Ectodermal cell (in vitro differentiated cells): ENCODE data around the gene RHBDF2.
A peak's percentile ranks its signal among the peaks of the same experiment; 100 is the strongest.
"Not testable (repeated sequence)": the region's sequence is repeated elsewhere in the genome, so short reads cannot be mapped to it uniquely, and the experiment has no call there.

Experiments used
- H3K27ac ChIP-seq: 2 replicates; pipeline ENCODE4 v1.7.0; 2013; ENCODE audit warnings: mild to moderate bottlenecking, low read depth, low read length; ENCODE audit not compliant: insufficient read depth, poor library complexity, severe bottlenecking
- H3K27me3 ChIP-seq: 2 replicates; pipeline ENCODE4 v1.7.0; 2013; ENCODE audit warnings: mild to moderate bottlenecking, low read length; ENCODE audit not compliant: insufficient read depth, control insufficient read depth, poor library complexity, severe bottlenecking
- H3K36me3 ChIP-seq: one replicate; pipeline ENCODE4 v1.7.0; 2013; ENCODE audit warnings: low read length; ENCODE audit not compliant: control insufficient read depth, insufficient read depth
- H3K4me1 ChIP-seq: one replicate; pipeline ENCODE4 v1.7.0; 2013; ENCODE audit warnings: low read length; ENCODE audit not compliant: control insufficient read depth, insufficient read depth
- H3K4me3 ChIP-seq: 2 replicates; pipeline ENCODE4 v1.7.0; 2013; ENCODE audit warnings: low read depth, low read length, control low read depth; ENCODE audit not compliant: insufficient read depth
- H3K9me3 ChIP-seq: 2 replicates; pipeline ENCODE4 v1.7.0; 2013; ENCODE audit warnings: mild to moderate bottlenecking, low read length, moderate library complexity; ENCODE audit not compliant: control insufficient read depth
- WGBS, 2 experiments: methylation state at CpG; one replicate each; pipeline ENCODE4 v1.1.7; 2013; ENCODE audit warnings: missing lambda C conversion rate in 2 of 2; 5-methylcytosine and 5-hydroxymethylcytosine counted together

The RHBDF2 gene

GRCh38 chr17:76530811-76531485 is 29.7 kb upstream of the RHBDF2 start:
- no peak overlapping the region for H3K27ac ChIP-seq
- no peak overlapping the region for H3K4me3 ChIP-seq
- H3K36me3 ChIP-seq = no peaks in the 10 kb centered on the region
- H3K9me3 ChIP-seq = no peaks in the 10 kb centered on the region
- H3K27me3 ChIP-seq = peaks cover 5% of the 10 kb centered on the region
- peaks cover 22% of the 10 kb centered on the region for H3K4me1 ChIP-seq
- 92 to 93% methylated on average over 32 of the region's 32 CpGs for WGBS, 2 experiments

DNA sequence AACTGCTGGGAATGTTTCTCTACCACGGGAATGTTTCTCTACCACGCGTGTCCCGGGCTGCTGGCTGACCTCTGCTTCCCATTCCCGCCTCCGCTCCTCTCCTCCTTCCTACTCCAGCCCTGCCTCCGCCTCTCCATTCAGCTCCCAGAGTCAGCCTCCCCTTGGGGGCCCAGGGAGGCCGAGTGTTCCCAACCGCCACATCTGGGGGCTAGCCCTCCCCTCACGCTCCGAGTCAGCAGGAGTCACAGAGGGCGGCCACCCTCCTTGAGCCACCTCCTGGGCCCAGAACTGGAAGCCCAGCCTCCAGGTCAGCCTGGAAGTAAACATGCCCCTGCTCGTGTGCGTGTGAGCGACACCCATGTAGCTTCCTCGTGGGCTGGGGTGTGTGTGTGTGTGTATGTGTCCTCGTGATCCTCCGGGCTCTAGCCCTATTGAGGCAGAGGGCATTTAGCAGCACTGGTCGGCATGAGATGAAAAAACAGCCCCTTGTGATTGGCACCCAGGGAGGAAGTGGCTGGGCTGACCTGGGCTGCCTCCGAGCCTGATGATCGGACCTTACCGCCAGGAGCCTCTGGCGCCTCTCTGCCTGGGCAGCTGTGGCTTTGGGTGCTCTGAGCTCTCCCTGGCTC is 29.0 kb upstream of the RHBDF2 start:
- H3K4me3 ChIP-seq = no peak overlapping the region
- peak overlapping the region; percentile 17 for H3K27ac ChIP-seq
- H3K27me3 ChIP-seq = no peaks in the 10 kb centered on the region
- 74 to 80% methylated on average over 23 of the region's 23 CpGs for WGBS, 2 experiments
- H3K9me3 ChIP-seq = no peaks in the 10 kb centered on the region
- no peaks in the 10 kb centered on the region for H3K36me3 ChIP-seq
- H3K4me1 ChIP-seq = peaks cover 22% of the 10 kb centered on the region

DNA sequence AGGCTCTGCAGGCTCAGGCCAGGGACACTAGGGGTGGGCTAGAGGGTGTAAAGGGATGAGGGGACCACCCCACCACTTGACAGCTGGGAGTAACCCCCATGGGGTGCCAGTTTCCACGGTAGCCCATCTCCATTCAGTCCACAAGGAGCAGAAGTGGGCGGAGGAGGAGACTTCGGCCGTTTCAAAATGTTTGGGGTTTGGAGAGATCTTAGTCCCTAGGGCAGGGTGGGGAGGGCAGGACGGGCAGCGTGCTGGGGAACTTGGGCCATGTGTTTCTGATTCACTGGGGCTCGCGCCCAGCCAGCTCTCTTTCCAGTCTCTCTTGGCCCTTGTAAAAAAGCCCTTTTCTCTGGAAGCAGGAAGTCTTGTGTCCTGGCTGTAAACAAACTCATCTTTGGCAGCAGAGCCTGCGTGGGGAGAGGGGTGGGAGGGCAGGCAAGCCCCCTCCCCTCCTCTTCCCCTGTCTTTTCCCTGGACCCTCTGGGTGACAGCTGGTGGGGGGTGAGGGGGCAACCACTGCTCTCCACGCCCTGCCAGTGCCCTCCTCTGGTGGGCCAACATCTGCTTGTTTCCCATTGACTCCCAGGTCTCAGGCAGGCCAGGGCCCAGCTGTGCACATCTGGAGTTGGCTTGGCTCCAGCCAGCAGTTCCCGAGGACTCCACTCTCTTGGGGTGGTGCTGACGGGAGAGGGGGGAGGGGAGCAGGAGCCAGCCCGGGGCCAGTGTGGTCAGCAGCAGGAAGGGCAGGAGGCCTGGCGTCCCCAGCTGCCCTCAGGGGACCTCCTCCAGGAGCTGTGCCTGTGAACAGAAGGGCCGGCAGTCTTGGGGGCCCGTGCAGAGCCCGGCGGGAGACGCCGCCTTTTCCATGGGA is 28.2 kb upstream of the RHBDF2 start:
- no peaks in the 10 kb centered on the region for H3K36me3 ChIP-seq
- no peaks in the 10 kb centered on the region for H3K27me3 ChIP-seq
- H3K9me3 ChIP-seq = no peaks in the 10 kb centered on the region
- 51 to 55% methylated on average over 20 of the region's 20 CpGs for WGBS, 2 experiments
- H3K4me1 ChIP-seq = peaks cover 22% of the 10 kb centered on the region
- peak overlapping the region; percentile 17 for H3K27ac ChIP-seq
- no peak overlapping the region for H3K4me3 ChIP-seq

GRCh38 chr17:76528528-76529223 is 27.5 kb upstream of the RHBDF2 start:
- peaks cover 22% of the 10 kb centered on the region for H3K4me1 ChIP-seq
- H3K4me3 ChIP-seq = no peak overlapping the region
- WGBS, 2 experiments = 89 to 90% methylated on average over 28 to 31 of the region's 31 CpGs

DNA sequence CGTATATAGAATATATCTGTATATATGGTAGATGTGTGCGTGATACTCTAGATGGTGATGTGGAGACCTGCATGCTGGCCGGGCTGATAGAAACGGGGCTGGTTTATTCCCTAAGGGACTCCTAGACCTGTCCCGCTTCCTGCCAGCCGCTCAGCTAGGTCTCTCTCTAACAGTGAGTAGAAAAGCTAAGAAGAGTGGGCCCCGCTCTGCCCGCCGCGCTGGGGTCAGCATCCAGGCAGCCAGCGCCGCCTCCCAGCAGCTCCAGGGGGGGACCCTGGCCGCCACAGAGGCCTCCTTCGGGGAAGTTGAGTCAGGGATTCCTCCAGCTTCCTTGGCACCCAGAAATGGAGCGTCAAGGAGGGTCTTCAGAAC is 26.9 kb upstream of the RHBDF2 start:
- Histone ChIP-seq H3K9me3 (no peaks in the 10 kb centered on the region), H3K27ac (no peak overlapping the region), H3K4me1 (peaks cover 22% of the 10 kb centered on the region), H3K27me3 (peaks cover 5% of the 10 kb centered on the region), H3K4me3 (no peak overlapping the region), H3K36me3 (no peaks in the 10 kb centered on the region)
- 90 to 93% methylated on average over 14 of the region's 15 CpGs for WGBS, 2 experiments

More at GRCh38 chr17:76528528-76529223, 27.5 kb upstream of the RHBDF2 start:
- H3K27me3 ChIP-seq = no peaks in the 10 kb centered on the region
- H3K36me3 ChIP-seq = no peaks in the 10 kb centered on the region
- no peaks in the 10 kb centered on the region for H3K9me3 ChIP-seq
- no peak overlapping the region for H3K27ac ChIP-seq

- H3K27ac ChIP-seq = no peak overlapping the region
- H3K27me3 ChIP-seq = peaks cover 10% of the 10 kb centered on the region
- H3K4me3 ChIP-seq = no peak overlapping the region
- peaks cover 22% of the 10 kb centered on the region for H3K4me1 ChIP-seq
- no peaks in the 10 kb centered on the region for H3K9me3 ChIP-seq
- WGBS, 2 experiments = 36 to 40% methylated on average over 22 of the region's 26 CpGs
- H3K36me3 ChIP-seq = no peaks in the 10 kb centered on the region
Measured at GRCh38 chr17:76527430-76528111, 26.3 kb upstream of the RHBDF2 start.

- 89 to 91% methylated on average over 9 of the region's 9 CpGs for WGBS, 2 experiments
- not testable (repeated sequence) for H3K4me3 ChIP-seq, H3K27ac ChIP-seq, H3K9me3 ChIP-seq, H3K36me3 ChIP-seq
- Histone ChIP-seq H3K4me1 (peaks cover 22% of the 10 kb centered on the region), H3K27me3 (peaks cover 13% of the 10 kb centered on the region)
Measured at GRCh38 chr17:76527016-76527415, 25.8 kb upstream of the RHBDF2 start.

GRCh38 chr17:76525513-76525833 is 24.2 kb upstream of the RHBDF2 start:
- H3K9me3 ChIP-seq, H3K27ac ChIP-seq, H3K4me3 ChIP-seq, H3K36me3 ChIP-seq: not testable (repeated sequence)
- WGBS, 2 experiments = 82 to 85% methylated on average over 7 to 8 of the region's 8 CpGs
- H3K27me3 ChIP-seq = peaks cover 13% of the 10 kb centered on the region
- peaks cover 22% of the 10 kb centered on the region for H3K4me1 ChIP-seq

GRCh38 chr17:76524598-76525512 is 23.6 kb upstream of the RHBDF2 start:
- Histone ChIP-seq H3K36me3 (no peaks in the 10 kb centered on the region), H3K4me3 (no peak overlapping the region), H3K9me3 (no peaks in the 10 kb centered on the region), H3K27me3 (peaks cover 13% of the 10 kb centered on the region), H3K4me1 (peaks cover 18% of the 10 kb centered on the region), H3K27ac (no peak overlapping the region)
- WGBS, 2 experiments = 85 to 86% methylated on average over 25 of the region's 25 CpGs
